ENCODE results near the gene NUS1. TPM values are rescaled to one million over a fixed set of nuclear protein-coding genes. Genes with fewer than 3 reads are reported as not detected.
"Not testable (repeated sequence)": the region's sequence is repeated elsewhere in the genome, so short reads cannot be mapped to it uniquely, and the experiment has no call there.

NUS1 gene
- polyA plus RNA-seq, 3 donors from 2014 or later: 16.4 to 18.7 (median 17.2) TPM

GRCh38 chr6:117739869-117740268, 64.6 kb downstream of the NUS1 start:
- no peak overlapping the region for H3K4me3 Mint-ChIP-seq
- peaks cover 0 to 4% (median 4%) of the 10 kb centered on the region in 3 donors for H3K27me3 Mint-ChIP-seq (ENCODE audit: low read depth in 3 of 3)
- peaks cover 0 to 4% (median 0%) of the 10 kb centered on the region in 3 donors for H3K36me3 Mint-ChIP-seq
- H3K9me3 Mint-ChIP-seq: peaks cover 0 to 8% (median 5%) of the 10 kb centered on the region in 6 donors
- no peak for DNase-seq
- H3K27ac Mint-ChIP-seq: no peak overlapping the region
- H3K4me1 Mint-ChIP-seq: no peaks in the 10 kb centered on the region

- no peaks in the 10 kb centered on the region for H3K4me1 Mint-ChIP-seq
- H3K4me3 Mint-ChIP-seq: no peak overlapping the region
- DNase-seq: no peak
- H3K9me3 Mint-ChIP-seq: peaks cover 0 to 8% (median 5%) of the 10 kb centered on the region in 6 donors
- no peak overlapping the region for H3K27ac Mint-ChIP-seq
- peaks cover 0 to 4% (median 4%) of the 10 kb centered on the region in 3 donors for H3K27me3 Mint-ChIP-seq (ENCODE audit: low read depth in 3 of 3)
- H3K36me3 Mint-ChIP-seq: peaks cover 0 to 4% (median 0%) of the 10 kb centered on the region in 3 donors
Measured at GRCh38 chr6:117740605-117741004, 65.3 kb downstream of the NUS1 start.

- not testable (repeated sequence) for H3K4me1 Mint-ChIP-seq; H3K4me3 Mint-ChIP-seq; H3K27ac Mint-ChIP-seq; H3K27me3 Mint-ChIP-seq (ENCODE audit: low read depth in 3 of 3); DNase-seq; H3K36me3 Mint-ChIP-seq
- peaks cover 8 to 23% (median 11%) of the 10 kb centered on the region in 6 donors for H3K9me3 Mint-ChIP-seq
Measured at GRCh38 chr6:117750675-117751074, 75.4 kb downstream of the NUS1 start.

Other genes with a start within 250 kb of the NUS1 start
- gene ROS1, start 249.5 kb upstream of the NUS1 start, polyA plus RNA-seq: not detected
- gene DCBLD1, start 192.8 kb upstream of the NUS1 start, polyA plus RNA-seq: 1 to 10 TPM in 2 of 3 donors, under 1 TPM in 1; 0.37 to 5.2 (median 4.0) TPM
- gene GOPC, start 73.0 kb upstream of the NUS1 start, polyA plus RNA-seq: 10 to 100 TPM in 1 of 3 donors, 1 to 10 TPM in 2; 5.3 to 17.8 (median 8.3) TPM
- not detected for gene SLC35F1, start 231.8 kb downstream of the NUS1 start, polyA plus RNA-seq

All from immature natural killer cell (primary cell).